Stimulated activated CD8-positive, alpha-beta memory T cell treated with anti-CD3 and anti-CD28 coated beads, Interleukin-7, amount 100 ng/mL, for 24 hours (primary cell): Measurements from ENCODE around the gene TAB3.

Source experiments
- DNase-seq: peaks from one replicate; pipeline ENCODE4 v3.0.0-alpha.2; 2020; ENCODE audit warnings: low read depth

Gene TAB3

DNA sequence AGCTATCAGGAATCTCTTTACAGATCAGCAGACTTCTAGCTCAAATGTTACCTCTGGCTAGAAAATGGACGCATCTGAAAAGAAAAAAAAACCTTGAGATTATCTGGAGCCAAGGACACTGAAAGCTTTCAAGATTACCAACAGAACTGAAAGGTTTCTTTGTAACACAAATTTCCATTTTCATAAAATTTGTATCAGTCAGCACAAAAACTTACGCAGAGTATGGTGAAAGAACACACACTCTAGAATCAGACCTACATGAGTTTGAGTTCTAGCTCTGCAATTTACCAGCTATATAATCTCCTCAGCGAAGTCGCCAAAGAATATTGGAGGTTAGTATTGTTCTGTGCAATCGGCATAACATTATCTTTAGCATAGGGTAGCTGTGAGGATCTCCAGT lies 1.8 kb downstream of the TAB3 start:
- DNase-seq: no peak

DNA sequence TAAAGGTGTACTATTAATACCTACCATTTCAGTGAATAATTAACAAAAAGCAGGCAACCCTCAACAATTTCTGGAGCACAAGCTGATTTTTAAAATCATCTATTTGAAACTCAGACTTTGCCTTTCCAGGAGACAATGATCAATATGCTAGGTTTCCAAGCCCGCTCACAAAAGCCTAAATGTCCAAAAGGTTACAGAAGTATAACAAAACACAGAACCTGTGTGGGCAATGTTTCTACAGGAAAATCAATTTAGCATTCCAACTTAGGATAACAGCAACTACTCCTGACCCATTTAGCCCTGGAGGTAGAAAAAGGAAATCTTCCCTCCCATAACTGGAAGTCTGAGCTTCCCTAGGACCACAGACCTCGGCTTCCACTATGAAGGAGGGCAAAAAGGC lies 3.9 kb downstream of the TAB3 start:
- no peak for DNase-seq

DNA sequence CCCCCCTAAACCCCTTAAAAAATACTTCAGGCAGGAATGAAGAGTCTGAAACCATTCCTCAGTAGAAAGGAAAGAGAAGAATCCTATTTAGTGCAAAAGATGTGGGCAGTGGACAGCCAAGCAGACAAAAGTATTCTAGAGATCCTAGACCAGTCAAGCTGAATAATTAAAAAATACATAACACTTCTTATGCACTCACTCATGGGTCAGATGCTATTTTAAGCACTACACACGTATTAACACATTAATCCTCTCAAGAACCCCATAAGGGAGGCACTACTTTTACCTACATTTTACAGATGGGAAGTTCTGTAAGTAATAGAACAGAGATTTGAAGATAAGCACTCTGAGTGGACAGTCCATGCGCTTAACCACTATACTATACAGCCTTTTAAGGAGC lies 5.9 kb downstream of the TAB3 start:
- DNase-seq: no peak

DNA sequence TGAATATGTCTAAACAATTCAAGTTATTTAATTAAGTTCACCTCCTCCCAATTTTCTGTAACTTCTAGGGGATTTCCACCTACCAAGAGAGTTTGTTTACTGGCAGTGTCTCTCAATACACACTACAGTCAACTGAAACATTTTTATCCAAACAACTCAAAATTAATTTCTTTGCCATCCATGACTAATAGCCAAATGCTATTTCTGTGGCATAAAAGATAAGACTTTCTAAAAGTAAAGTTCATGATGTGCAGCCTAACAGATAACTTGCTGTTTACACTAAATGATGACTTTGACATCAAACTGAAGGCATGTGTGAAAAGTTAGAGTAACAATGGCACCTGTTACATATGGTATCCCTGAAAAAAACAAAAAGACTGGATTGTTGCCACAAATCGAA lies 7.3 kb downstream of the TAB3 start:
- no peak for DNase-seq

DNA sequence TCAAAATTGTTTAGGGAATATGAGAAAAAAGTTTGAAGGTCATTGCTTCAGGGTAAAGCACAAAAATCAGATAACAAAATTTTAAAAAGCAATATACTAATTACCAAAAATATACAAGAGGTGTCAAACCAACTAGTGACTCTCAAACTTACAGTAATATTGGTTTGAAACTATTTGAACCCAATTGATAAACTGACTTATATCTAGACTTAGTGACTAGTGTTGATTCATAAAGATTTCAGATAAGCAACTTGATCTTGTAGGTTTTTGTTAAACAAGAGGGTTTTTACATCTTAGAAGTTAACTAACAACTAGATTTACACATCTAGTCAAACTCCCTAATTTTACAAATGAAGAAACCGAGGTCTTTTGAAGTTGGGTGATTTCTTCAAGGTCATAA lies 7.7 kb downstream of the TAB3 start:
- DNase-seq: no peak

DNA sequence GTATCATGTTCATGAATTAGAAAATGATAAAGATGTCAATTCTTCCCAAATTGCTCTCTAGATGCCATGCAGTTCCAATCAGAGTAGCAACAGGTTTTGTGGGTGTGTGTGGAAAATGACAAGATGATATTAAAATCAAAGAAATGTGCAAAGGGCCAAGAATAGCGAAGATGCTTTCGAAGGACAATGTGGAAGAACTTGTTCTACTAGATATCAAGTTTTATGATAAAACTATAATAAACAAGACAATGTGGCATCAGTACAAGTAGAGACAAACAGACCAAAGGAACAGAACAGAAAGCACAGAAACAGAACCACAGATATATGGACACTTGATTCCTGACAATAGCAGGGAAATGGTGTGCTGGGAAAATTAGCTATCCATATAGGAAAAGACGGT lies 9.0 kb downstream of the TAB3 start:
- no peak for DNase-seq

DNA sequence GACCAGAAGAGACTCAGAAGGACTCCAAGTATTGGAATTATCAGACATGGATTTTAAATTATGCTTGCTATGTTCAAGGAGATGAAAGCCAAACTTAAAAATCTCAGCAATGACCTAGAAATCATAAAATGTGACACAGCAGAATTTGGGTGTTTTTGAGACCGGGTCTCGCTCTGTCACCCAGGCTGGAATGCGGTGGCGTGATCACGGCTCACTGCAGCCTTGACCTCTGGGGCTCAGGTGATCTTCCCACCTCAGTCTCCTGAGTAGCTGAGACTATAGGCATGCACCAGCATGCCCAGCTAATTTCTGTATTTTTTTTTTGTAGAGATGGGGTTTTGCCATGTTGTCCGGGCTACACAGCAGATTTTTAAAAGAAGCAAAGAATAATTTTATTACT lies 12.7 kb downstream of the TAB3 start:
- DNase-seq: no peak

DNA sequence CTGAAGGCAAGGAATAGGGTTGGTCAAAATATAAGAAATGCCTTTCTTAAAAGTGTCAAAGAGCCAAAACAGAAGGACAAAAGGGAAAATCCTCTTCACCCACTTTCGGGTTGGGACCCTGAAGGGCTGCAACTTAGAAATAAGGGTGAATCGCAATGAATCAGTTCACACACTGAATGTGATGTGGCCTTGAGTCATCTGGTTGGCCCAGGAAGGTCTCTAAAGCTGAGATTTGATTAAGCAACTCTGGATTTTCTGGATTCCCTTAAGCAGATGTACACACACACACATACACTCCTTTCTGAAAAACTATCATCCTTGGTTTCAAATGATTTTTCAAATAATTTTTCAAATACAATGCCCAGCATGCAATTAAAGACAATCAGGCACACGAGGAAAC lies 13.1 kb downstream of the TAB3 start:
- no peak for DNase-seq

DNA sequence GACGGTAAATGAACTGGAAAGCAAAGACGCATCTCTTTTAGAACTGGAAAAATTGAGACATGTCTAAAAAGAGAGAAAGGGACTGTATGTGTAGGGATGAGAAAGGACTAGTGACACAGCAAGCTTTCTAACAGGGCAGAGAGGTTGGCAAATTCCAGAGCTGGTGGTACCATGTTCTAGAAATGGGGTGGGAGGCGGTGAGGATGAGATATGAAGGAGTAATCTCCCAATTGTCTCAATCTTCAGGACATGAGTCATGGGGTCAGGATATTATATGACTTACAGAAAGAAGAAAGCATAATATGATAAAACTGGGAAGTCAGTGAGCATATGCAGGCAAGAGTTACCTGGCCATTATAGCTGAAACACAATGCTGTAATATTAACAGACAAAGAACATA lies 14.2 kb downstream of the TAB3 start:
- DNase-seq: no peak

DNA sequence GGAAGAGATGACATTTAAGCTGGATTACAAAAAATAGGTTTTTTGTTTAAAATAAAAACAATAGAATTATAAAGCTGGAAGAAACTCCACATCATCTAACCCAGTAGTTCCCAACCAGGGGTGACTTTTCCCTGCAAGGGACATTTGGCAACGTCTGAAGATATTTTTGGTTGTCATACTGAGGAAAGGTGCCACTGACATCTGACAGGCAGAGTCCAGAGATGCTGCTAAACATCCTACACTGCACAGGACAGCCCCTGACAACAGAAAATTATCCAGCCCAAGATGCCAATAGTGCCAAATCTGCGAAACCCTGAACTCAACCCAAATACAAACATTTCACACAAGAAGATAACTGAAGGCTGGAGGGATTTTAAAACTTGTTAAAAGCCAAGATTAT lies 18.5 kb downstream of the TAB3 start:
- no peak for DNase-seq

DNA sequence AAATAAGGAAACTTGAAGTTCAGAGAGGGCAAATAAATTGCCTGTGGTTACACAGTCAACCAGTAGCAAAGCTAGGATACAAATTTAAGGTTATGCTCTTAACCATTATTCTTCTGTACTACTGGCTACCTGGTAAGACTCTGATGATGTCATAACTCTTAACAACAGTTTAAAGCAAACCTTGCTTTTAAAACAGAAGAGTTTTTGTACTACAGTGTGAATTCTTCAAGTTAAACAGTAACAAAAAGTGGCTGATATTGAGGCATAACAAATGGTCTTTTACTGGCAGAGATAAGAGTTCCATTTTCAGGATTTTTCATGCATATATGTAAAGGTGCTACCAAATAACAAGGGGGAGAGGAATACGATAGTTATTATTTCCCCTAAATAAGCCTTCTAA lies 23.4 kb downstream of the TAB3 start:
- no peak for DNase-seq

DNA sequence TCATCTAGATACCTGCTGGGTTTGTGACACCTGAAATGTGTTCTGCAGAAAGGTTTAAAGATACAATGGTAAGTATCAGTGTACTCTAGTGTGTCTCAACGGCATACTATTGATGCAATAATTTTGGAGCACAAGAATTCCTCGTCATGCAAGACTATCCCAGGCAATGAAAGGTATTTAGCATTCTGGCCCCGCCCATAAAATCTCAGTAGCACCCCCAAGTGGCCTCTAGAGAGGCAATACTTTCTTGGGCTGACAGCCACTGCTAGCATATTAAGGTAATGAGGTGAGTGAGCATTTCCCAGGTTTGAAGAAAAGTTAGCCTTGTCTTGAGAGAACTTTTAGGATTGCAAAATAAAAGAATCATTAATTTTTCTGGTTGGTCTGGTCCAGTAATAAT lies 24.0 kb downstream of the TAB3 start:
- DNase-seq: no peak

DNA sequence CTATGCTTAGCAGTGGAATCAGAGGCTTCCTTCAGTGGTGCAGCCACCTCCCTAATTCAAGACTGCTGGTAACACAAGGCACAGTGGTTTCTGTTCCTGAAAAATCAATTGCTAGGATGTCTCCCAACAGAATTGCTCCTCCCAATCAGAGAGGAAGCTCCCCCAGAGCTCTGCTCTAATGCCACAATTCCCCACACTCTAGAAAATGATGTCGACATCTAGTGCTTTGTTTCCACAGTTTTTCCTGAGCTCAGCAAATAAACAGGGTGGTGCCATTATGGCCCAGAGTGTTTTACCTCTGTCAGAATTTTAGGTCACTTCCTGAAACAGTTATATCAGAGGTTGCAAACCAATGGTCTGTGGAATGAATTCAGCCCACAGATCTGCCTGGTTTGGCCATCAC lies 24.7 kb downstream of the TAB3 start:
- DNase-seq: no peak

DNA sequence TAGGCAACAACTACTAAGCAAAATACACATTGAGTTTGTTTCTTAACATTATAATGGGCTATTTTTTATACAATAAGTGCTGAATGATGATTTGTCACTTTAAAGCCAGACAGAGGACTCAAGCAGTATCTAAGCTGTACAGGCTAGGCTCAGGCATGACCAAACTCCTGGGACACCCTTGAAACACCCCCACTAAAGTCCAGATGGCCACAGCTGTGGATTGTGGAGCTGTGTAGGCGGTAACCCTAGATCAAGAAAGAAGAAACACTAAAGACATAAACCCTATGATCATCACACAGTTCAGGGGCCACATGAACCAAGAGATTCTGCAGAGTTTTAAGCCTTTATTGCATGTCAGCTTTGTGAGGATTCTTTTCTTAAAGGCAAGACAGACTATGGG lies 25.1 kb downstream of the TAB3 start:
- DNase-seq: no peak

DNA sequence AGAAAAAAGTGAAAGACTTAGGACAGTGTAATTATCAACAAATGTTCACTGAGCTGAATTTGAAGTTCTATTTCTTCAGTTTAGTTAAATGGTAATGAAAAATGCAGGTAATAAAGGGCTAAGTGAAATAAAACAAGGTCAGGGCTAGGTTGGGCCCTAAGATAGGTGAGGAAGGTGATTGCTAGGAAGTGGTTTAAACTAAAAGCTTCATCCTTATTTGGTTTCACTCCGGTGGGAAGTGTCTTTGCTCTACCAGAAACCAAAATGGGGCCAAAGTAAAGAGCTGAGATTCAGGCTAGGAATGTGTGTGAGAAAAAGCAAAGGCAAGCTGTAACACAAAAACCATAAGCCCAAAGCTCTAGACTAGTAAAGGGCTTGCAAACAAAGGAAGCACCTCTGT lies 31.0 kb downstream of the TAB3 start:
- no peak for DNase-seq

DNA sequence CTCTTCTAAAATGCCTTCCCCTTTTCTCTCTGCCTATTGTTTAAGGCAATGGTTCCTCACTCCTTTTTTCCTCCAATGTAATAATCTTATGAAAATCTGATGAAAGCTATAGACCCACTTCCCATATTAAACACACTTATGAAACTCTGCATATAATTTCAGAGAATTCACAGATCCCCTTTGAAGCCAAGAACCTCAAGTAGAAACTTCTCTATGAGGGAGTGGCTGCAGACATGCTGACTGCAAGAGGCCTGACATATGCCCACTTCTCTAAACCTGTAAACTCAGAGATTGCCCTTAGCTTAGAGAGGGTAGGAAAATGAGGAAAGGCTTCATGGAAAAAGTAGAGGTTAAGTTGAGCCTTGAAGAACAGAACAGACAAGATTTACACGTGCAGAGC lies 37.6 kb downstream of the TAB3 start:
- no peak for DNase-seq

DNA sequence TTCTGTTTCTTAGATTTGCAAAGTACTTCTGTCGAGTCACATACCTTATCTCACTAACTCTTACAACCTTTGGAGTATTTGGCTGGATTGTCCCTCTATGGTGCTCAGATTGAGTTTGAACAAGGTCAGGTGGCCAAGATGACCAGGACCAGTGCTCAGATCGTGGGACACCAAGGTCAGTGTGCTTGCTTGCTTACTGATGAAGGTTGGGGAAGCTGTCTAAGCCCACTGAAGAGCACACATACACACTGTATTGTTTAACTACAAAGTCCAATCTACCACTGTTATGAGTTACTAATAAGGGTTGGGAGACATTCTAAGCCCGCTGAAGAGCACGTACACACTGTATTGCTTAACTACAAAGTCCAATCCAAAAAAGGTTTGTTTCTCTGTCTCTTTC lies 53.7 kb downstream of the TAB3 start:
- DNase-seq: no peak

DNA sequence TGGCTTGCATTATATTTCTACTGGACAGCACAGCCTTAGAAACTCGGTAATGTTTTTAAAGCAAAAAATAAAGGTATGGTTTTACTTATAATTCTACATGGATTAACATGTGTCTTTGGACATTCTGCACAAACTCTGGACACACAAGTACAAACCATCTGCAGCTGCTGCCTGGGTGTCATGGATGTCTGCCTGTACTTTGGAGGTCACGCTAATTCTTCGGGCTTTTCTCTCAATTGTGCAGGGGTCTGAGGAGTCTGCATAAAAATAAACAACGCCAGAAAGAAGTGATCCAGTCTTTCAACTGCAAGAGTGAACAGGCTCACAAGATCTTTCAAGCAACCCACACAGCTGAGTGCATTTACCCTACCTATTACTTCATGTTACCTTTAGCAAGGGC lies 55.2 kb downstream of the TAB3 start:
- DNase-seq: no peak

DNA sequence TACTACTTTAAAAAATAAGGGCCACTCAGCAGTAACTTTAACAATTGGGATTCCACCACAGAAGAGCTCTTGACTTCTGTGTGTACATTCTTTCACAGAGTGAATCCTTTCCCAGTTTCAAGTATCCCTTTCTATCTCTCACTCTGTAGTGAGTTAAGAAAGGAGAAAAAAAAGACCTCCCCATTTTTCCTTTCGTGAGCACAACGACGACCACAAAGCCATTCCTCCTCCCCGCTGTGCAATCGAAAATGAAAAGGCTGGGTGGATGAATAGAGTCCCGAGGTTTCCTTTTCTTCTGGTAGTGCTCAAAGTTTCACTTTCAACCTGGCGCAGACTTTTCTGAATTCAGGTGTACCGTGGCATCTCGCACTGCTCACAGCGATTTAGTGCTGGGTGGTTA lies 58.0 kb downstream of the TAB3 start:
- DNase-seq: no peak

DNA sequence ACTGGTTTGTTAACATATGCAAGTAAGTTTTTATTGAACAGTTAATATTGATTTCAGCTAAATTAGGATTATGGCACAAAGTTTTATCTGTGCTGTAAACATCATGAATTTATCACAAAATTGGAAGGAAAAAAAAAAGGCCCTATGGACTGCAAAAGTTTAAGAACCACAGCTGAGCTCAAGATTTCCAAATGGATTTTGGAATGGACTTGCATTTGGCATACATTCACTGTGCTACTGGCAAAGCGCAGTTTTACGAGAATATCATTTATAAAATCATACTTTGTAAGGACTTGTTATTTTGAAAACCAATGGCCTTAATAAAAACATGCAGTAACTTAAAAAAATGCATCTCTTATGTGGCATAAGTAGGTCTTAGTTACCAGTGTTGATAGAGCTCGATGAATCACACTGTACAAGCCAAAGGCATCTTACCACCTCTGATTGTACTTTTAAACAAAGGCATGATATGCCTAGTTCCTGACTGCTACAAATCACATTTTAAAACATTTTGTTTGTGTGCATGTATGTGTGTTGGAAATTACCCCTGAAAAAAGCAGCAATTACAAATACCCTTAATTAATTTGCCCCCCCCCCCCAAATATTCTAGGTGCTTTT lies 58.6 kb downstream of the TAB3 start:
- DNase-seq: no peak

DNA sequence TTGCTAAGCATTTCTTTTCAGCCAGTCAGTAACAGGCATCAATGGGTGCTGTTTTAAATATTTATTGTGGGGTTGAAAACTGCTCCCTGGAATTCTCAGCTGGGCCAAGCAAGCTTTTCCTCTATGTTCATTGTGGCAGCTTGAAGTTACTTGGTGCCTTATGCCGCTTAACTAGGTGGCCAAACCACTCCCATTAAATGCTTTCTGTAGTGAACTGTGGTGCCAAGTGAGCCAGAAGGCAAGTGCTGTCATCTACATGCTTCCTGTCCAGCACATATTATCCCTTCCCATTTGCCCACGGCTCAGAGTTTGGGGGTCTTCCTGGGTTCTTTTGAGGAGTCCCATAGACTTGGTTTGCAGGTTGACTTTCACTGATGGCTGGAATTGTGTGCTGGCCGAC lies 64.8 kb downstream of the TAB3 start:
- DNase-seq: no peak

DNA sequence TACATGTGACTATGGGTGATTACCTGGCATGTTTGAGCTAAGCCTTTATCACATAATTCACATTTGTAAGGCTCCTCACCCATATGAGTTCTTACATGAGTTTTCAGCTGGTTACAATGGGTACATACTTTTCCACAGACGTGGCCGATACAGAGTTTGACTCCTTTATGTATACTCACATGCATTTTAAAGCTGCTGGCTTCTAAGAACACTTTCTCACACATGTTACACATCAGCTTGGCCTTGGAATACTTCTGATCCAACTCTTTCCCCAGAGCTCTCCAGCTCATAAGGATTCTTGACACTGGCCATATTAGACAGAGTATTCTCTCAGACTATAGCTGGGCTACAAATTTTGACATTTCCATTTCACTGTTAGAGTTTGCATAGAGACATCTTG lies 66.3 kb downstream of the TAB3 start:
- DNase-seq: no peak

DNA sequence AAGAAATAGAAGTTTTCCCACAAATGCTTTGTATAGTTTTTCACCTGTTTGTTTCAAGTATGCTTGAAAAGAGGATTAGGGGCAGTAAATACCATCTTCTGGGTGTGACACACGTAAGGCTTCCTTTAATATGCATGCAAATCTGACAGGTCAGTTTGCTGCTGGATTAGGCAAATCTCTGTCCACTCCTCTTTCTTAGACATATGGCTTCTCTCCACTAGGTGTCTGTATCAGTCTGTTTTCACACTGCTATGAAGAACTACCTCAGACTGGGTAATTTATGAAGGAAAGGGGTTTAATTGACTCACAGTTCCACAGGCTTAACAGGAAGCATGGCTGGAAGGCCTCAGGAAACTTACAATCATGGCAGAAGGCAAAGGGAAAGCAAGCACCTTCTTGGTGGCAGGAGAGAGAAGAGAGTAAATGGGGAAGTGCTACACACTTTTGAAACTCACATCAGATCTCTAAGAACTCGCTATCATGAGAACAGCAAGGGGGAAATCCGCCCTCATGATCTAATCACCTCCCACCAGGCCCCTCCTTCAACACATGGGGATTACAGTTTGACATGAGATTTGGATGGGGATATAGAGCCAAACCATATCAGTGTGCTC lies 66.9 kb downstream of the TAB3 start:
- no peak for DNase-seq

DNA sequence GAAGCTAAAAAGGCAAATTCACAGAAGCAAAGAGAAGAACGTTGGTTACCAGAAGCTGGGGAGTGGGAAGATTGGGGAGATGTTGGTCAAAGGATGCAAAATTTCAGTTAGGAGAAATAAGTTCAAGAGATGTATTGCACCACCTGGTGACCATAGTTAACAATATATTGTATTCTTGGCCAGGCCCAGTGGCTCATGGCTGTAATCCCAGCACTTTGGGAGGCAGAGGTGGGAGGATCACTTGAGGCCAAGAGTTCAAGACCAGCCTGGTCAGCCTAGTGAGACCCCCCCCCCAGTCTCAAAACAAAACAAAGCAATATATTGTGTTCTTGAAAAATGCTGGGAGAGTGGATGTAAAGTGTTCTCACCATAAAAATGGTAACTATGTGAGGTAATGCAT lies 67.9 kb downstream of the TAB3 start:
- no peak for DNase-seq

DNA sequence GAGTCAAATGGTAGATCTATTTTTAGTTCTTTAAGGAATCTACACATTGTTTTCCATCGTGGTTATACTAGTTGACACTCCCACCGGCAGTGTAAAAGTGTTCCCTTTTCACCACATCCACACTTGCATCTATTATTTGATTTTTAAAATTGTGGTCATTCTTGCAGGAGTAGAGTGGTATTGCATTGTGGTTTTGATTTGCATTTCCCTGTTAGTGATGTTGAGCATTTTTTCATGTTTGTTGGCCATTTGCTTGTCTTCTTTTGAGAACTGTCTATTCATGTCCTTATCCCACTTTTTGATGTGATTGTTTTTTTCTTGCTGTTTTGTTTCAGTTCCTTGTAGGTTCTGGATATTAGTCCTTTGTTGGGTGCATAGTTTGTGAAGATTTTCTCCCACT lies 70.0 kb downstream of the TAB3 start:
- DNase-seq: no peak
